Smooth muscle cell (in vitro differentiated cells): Measurements from ENCODE around the gene EXOC1. TPM values are rescaled to one million over a fixed set of nuclear protein-coding genes. Genes with fewer than 3 reads are reported as not detected.

Source experiments
- DNase-seq: peaks from one replicate; lab custom pipeline; 2025; ENCODE audit not compliant: unreplicated experiment; lab: John Stamatoyannopoulos, UW
- H2AFZ ChIP-seq: fragments of 200-600 bp; sonication (generic); 2 replicates; pipeline ENCODE4 v1.6.0; 2016; ENCODE audit warnings: antibody characterized with exemption, low read depth, mild to moderate bottlenecking
- H3F3A ChIP-seq: fragments of 200-600 bp; sonication (generic); 2 replicates; pipeline ENCODE4 v1.6.0; 2017; ENCODE audit warnings: antibody characterized with exemption, low read depth
- H3K27ac ChIP-seq: fragments of 200-600 bp; sonication (generic); 2 replicates; pipeline ENCODE4 v1.5.1; 2016; ENCODE audit warnings: low read depth, mild to moderate bottlenecking
- H3K27me3 ChIP-seq: fragments of 200-600 bp; sonication (generic); 2 replicates; pipeline ENCODE4 v1.6.1; 2016; ENCODE audit warnings: low read depth, mild to moderate bottlenecking
- H3K36me3 ChIP-seq: fragments of 200-600 bp; sonication (generic); 2 replicates; pipeline ENCODE4 v1.5.1; 2016; ENCODE audit warnings: low read depth
- H3K4me1 ChIP-seq: fragments of 200-600 bp; sonication (generic); 2 replicates; pipeline ENCODE4 v1.5.1; 2016; ENCODE audit warnings: low read depth
- H3K4me2 ChIP-seq: fragments of 200-600 bp; sonication (generic); 2 replicates; pipeline ENCODE4 v1.6.0; 2016; ENCODE audit warnings: mild to moderate bottlenecking
- H3K4me3 ChIP-seq: fragments of 200-600 bp; sonication (generic); 2 replicates; pipeline ENCODE4 v1.5.1; 2016; ENCODE audit warnings: mild to moderate bottlenecking
- H3K79me2 ChIP-seq: fragments of 200-600 bp; sonication (generic); 2 replicates; pipeline ENCODE4 v1.6.0; 2016; ENCODE audit warnings: low read depth, mild to moderate bottlenecking
- H3K9ac ChIP-seq: fragments of 200-600 bp; sonication (generic); 2 replicates; pipeline ENCODE4 v1.6.0; 2016; ENCODE audit warnings: low read depth
- H3K9me3 ChIP-seq: fragments of 200-600 bp; sonication (generic); replicated peaks from 2 replicates; pipeline ENCODE4 v1.5.1; 2016; ENCODE audit warnings: low read depth
- H4K20me1 ChIP-seq: fragments of 200-600 bp; sonication (generic); 2 replicates; pipeline ENCODE4 v1.6.0; 2016; ENCODE audit warnings: low read depth
- WGBS: methylation state at CpG from one replicate; pipeline ENCODE4 v1.1.7; 2016; ENCODE audit warnings: low lambda C conversion rate; 5-methylcytosine and 5-hydroxymethylcytosine counted together
- polyA plus RNA-seq: library from polyadenylated mRNA; unstranded; fragments of >200 nt; fragmentation: Nextera tagmentation; extraction: Ambion mirVana; gene quantifications from 2 replicates; pipeline ENCODE4 v1.2.1, GENCODE V29; 2016
- total RNA-seq: library from RNA; depleted of rRNA; stranded (reverse); fragments of >200 nt; gene quantifications from 2 replicates; pipeline ENCODE4 v1.2.3, GENCODE V29; 2014
- TF ChIP-seq, protein P1 (sequence below): fragments of 200-600 bp; sonication (generic); IDR thresholded peaks from 2 replicates; pipeline ENCODE4 v1.5.1; 2017; ENCODE audit warnings: borderline replicate concordance, mild to moderate bottlenecking, antibody characterized with exemption; ENCODE audit not compliant: insufficient read depth, poor library complexity, severe bottlenecking

Gene EXOC1
- total and polyA plus RNA-seq, 2 experiments from 2014 or later, result 18.5 to 34.2 TPM

GRCh38 chr4:55808632-55809031 is 44.8 kb upstream of the EXOC1 start:
- H3K27me3 ChIP-seq, result no peaks in the 10 kb centered on the region
- DNase-seq, result no peak
- no peak overlapping the region for H3K9ac ChIP-seq
- H3K9me3 ChIP-seq, result no peaks in the 10 kb centered on the region
- no peaks in the 10 kb centered on the region for H3K36me3 ChIP-seq
- no peak overlapping the region for H3K4me2 ChIP-seq
- no peaks in the 10 kb centered on the region for H3K4me1 ChIP-seq
- H3K79me2 ChIP-seq, result no peaks in the 10 kb centered on the region
- no peak overlapping the region for H3K27ac ChIP-seq
- no peak overlapping the region for H2AFZ ChIP-seq
- TF ChIP-seq, protein P1, sequence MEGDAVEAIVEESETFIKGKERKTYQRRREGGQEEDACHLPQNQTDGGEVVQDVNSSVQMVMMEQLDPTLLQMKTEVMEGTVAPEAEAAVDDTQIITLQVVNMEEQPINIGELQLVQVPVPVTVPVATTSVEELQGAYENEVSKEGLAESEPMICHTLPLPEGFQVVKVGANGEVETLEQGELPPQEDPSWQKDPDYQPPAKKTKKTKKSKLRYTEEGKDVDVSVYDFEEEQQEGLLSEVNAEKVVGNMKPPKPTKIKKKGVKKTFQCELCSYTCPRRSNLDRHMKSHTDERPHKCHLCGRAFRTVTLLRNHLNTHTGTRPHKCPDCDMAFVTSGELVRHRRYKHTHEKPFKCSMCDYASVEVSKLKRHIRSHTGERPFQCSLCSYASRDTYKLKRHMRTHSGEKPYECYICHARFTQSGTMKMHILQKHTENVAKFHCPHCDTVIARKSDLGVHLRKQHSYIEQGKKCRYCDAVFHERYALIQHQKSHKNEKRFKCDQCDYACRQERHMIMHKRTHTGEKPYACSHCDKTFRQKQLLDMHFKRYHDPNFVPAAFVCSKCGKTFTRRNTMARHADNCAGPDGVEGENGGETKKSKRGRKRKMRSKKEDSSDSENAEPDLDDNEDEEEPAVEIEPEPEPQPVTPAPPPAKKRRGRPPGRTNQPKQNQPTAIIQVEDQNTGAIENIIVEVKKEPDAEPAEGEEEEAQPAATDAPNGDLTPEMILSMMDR, result no peak
- H3K4me3 ChIP-seq, result no peak overlapping the region
- H4K20me1 ChIP-seq, result no peaks in the 10 kb centered on the region
- no peaks in the 10 kb centered on the region for H3F3A ChIP-seq
- 81% methylated on average over 5 of the region's 5 CpGs for WGBS

- TF ChIP-seq, protein P1, result no peak
- WGBS, result 93% methylated on average over 3 of the region's 3 CpGs
- H3K27ac ChIP-seq, result no peak overlapping the region
- no peak for DNase-seq
- H3K4me2 ChIP-seq, result no peak overlapping the region
- H3K9ac ChIP-seq, result no peak overlapping the region
- no peaks in the 10 kb centered on the region for H4K20me1 ChIP-seq
- no peaks in the 10 kb centered on the region for H3K79me2 ChIP-seq
- no peak overlapping the region for H2AFZ ChIP-seq
- no peaks in the 10 kb centered on the region for H3K9me3 ChIP-seq
- H3K4me1 ChIP-seq, result peaks cover 10% of the 10 kb centered on the region
- H3K27me3 ChIP-seq, result no peaks in the 10 kb centered on the region
- H3F3A ChIP-seq, result no peaks in the 10 kb centered on the region
- no peaks in the 10 kb centered on the region for H3K36me3 ChIP-seq
- H3K4me3 ChIP-seq, result no peak overlapping the region
Observed at GRCh38 chr4:55817691-55818090, 35.8 kb upstream of the EXOC1 start.

GRCh38 chr4:55819634-55820033 is 33.8 kb upstream of the EXOC1 start, which contains the start of gene EXOC1L:
Gene EXOC1L (plus strand): TSS chr4:55819790. CDS start chr4:55820027, 237 bp downstream.
- Histone ChIP-seq H3K9me3 (no peaks in the 10 kb centered on the region), H3K79me2 (no peaks in the 10 kb centered on the region), H4K20me1 (no peaks in the 10 kb centered on the region), H3K27ac (no peak within 1 kb of the TSS), H3K36me3 (no peaks in the 10 kb centered on the region), H3K4me1 (peaks cover 10% of the 10 kb centered on the region), H3K9ac (no peak within 1 kb of the TSS), H3F3A (no peaks in the 10 kb centered on the region), H3K4me2 (peak within 1 kb of the TSS; percentile 79), H2AFZ (peak within 1 kb of the TSS; percentile 97), H3K4me3 (peak within 1 kb of the TSS; percentile 42), H3K27me3 (no peaks in the 10 kb centered on the region)
- peak; percentile 5 for DNase-seq
- TF ChIP-seq, protein P1, result no peak
- WGBS, result 5% methylated on average over 13 of the region's 13 CpGs

DNA sequence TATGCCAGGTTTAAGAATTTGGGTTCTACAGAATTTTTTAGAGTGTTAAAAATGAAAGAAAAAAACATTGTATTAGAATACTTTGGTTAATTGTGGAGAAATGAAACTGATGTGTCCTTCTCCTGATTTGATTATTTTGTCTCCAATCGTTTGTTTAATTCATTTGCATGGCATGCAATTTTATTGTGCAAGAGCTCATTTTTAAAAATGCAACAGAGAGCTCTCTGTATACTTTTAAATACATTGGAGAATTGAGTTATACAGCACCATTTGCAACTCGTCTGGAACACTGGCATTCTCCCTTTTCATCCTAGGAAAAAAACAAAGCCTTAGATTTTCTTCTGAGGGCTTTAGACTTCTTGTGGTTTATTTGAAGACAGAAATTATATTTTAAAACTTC is 33.2 kb upstream of the EXOC1 start:
- H3K27ac ChIP-seq, result no peak overlapping the region
- H3K27me3 ChIP-seq, result no peaks in the 10 kb centered on the region
- no peak for DNase-seq
- H2AFZ ChIP-seq, result peak overlapping the region; percentile 3
- 91% methylated on average over 2 of the region's 2 CpGs for WGBS
- no peak overlapping the region for H3K4me3 ChIP-seq
- no peaks in the 10 kb centered on the region for H3K79me2 ChIP-seq
- no peak overlapping the region for H3K9ac ChIP-seq
- TF ChIP-seq, protein P1, result no peak
- peaks cover 10% of the 10 kb centered on the region for H3K4me1 ChIP-seq
- H3F3A ChIP-seq, result no peaks in the 10 kb centered on the region
- no peaks in the 10 kb centered on the region for H3K9me3 ChIP-seq
- peak overlapping the region; percentile 79 for H3K4me2 ChIP-seq
- H3K36me3 ChIP-seq, result no peaks in the 10 kb centered on the region
- no peaks in the 10 kb centered on the region for H4K20me1 ChIP-seq
